Neutrophil (primary cell): ENCODE measurements around the gene PAK2.

ENCODE experiments used
- H3K27ac ChIP-seq: fragments of 200-600 bp; sonication (generic); 2 replicates; pipeline ENCODE4 v1.5.1; 2016; ENCODE audit warnings: mild to moderate bottlenecking, moderate library complexity
- H3K27me3 ChIP-seq: fragments of 200-600 bp; sonication (generic); 2 replicates; pipeline ENCODE4 v1.6.0; 2016; ENCODE audit warnings: mild to moderate bottlenecking
- H3K36me3 ChIP-seq: fragments of 200-600 bp; sonication (generic); 2 replicates; pipeline ENCODE4 v1.5.1; 2017
- H3K4me1 ChIP-seq, 2 experiments: fragments of 200-600 bp in 1 of 2; sonication (generic) in 1 of 2; 1 replicate in 1 of 2; 2 replicates in 1 of 2; pipeline versions ENCODE4 v1.5.1 to v1.6.1; 2013 to 2016; ENCODE audit warnings: low read depth in 1 of 2, low read length in 1 of 2, mild to moderate bottlenecking in 1 of 2, moderate library complexity in 1 of 2; ENCODE audit not compliant: control insufficient read depth in 1 of 2, insufficient read depth in 1 of 2
- H3K4me3 ChIP-seq, 2 experiments: fragments of 200-600 bp in 1 of 2; sonication (generic) in 1 of 2; 1 replicate in 1 of 2; 2 replicates in 1 of 2; pipeline ENCODE4 v1.5.1; 2013 to 2016; ENCODE audit warnings: low read depth in 1 of 2, low read length in 1 of 2, mild to moderate bottlenecking in 1 of 2, moderate library complexity in 1 of 2
- H3K9me3 ChIP-seq: fragments of 200-600 bp; sonication (generic); 2 replicates; pipeline ENCODE4 v1.5.1; 2016
- TF ChIP-seq, protein P1 (sequence below): fragments of 200-600 bp; sonication (generic); IDR thresholded peaks from 2 replicates; pipeline ENCODE4 v1.5.1; 2016; ENCODE audit warnings: antibody characterized with exemption

Gene PAK2

DNA sequence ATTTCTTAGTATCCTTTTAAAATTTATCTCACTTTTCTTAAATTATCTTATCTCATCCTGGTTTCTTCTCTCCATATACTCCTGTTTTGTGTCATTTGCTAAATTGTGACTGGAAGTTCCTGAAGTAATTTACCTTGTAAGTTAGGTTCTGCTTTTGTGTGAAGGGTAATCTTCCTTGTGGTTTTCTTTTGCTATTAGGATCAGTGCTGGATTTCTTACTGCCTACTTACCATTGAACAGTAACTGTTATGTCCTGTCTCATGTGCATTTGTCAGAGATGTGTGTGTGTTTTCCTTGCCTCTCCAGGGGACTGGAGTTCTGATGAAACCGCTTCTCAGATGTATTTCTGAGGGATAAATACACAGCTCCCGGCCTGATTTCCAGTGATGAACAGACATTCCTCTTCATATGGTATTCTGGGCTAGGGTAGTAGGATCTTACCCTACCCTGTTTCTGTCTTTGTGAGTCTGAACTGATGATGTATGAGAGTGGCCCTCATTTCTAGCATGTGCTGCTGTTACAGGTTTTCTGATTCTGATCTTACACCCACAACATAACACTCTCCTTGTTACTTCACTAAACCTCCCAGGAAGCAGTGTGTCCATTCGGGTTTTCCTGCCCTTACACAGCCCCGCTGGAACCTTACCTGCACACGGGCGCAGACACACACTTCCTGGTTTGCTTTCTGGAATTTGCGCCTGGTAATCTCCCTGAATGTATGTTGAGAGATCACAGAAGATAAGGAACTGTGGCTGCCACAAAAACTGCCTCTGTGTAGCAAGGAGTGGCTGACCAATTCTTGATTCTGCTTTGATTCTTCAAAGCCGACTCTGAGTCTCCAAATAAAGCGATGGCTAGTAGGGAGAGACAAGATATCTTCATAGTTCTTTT lies 14.7 kb downstream of the PAK2 start:
- H3K36me3 ChIP-seq, result peaks cover 17% of the 10 kb centered on the region
- peak overlapping the region; percentile 78 for H3K27ac ChIP-seq
- peak overlapping the region in 1 of 2 experiments; percentile 12 for H3K4me3 ChIP-seq
- peaks cover 25 to 26% of the 10 kb centered on the region in 2 experiments for H3K4me1 ChIP-seq
- no peaks in the 10 kb centered on the region for H3K27me3 ChIP-seq
- H3K9me3 ChIP-seq, result no peaks in the 10 kb centered on the region
- TF ChIP-seq, protein P1, sequence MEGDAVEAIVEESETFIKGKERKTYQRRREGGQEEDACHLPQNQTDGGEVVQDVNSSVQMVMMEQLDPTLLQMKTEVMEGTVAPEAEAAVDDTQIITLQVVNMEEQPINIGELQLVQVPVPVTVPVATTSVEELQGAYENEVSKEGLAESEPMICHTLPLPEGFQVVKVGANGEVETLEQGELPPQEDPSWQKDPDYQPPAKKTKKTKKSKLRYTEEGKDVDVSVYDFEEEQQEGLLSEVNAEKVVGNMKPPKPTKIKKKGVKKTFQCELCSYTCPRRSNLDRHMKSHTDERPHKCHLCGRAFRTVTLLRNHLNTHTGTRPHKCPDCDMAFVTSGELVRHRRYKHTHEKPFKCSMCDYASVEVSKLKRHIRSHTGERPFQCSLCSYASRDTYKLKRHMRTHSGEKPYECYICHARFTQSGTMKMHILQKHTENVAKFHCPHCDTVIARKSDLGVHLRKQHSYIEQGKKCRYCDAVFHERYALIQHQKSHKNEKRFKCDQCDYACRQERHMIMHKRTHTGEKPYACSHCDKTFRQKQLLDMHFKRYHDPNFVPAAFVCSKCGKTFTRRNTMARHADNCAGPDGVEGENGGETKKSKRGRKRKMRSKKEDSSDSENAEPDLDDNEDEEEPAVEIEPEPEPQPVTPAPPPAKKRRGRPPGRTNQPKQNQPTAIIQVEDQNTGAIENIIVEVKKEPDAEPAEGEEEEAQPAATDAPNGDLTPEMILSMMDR, result no peak

DNA sequence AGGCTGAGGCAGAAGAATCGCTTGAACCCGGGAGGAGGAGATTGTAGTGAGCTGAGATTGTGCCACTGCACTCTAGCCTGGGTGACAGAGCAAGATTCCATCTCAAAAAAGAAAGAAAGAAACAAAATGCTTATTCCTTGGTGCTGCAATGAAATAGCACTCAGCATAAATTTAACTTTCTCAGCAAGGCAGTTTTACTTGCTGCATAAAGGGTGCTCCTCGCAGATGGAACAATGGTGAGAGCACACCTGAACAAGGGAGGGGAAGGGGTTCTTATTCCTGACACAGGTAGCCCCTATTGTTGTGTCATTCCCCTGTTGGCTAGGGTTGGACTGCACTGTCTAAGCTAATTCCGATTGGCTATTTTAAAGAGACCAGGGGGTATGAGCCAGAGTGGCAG lies 17.1 kb downstream of the PAK2 start:
- H3K9me3 ChIP-seq, result no peaks in the 10 kb centered on the region
- H3K27me3 ChIP-seq, result no peaks in the 10 kb centered on the region
- peaks cover 19% of the 10 kb centered on the region for H3K36me3 ChIP-seq
- TF ChIP-seq, protein P1, result no peak
- peak overlapping the region; percentile 19 for H3K27ac ChIP-seq
- H3K4me3 ChIP-seq, result no peak overlapping the region
- peaks cover 20% of the 10 kb centered on the region in 2 experiments for H3K4me1 ChIP-seq

DNA sequence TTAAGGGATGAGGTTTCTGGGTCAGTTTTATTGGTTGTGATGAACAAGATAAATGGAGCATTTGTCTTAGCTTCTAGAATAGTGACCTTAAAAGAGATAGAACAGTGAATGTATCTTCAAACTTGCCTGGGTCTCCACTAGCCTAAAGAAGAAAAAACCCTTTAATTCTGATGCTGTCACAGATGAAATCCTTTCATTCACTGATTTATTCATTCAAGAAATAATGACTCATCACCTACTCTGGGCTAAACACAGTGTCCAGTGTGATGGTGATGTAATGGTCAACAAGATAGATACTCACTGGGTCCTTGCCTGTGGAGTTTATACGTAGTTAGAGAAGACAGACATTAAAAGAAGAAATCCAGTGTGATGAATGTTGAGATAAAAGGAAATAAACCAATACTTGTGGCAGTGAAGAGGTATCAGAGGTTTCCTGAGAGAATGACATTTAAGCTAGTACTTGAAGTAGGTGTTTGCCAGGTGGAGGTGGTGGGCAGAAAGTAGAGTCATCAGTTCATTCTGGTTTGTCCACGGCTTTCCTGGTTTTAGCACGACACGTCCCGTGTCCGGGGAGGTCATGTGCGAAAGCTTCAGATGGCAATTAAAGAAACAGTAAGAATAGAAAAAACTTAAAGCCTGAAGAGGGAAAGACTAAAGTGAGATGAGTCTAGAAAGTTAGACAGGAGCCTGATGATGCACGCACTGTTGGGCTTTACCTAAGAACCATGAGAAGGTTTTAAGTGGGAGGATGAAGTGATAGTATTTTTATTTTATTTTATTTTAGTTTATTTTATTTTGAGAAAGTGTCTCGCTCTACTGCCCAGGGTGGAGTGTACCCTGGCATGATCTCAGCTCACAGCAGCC lies 18.5 kb downstream of the PAK2 start:
- TF ChIP-seq, protein P1, result no peak
- Histone ChIP-seq H3K27me3 (no peaks in the 10 kb centered on the region), H3K27ac (peak overlapping the region; percentile 42), H3K4me3 (no peak overlapping the region), H3K36me3 (peaks cover 18% of the 10 kb centered on the region), H3K4me1 (peaks cover 20% of the 10 kb centered on the region in 2 experiments), H3K9me3 (no peaks in the 10 kb centered on the region)

DNA sequence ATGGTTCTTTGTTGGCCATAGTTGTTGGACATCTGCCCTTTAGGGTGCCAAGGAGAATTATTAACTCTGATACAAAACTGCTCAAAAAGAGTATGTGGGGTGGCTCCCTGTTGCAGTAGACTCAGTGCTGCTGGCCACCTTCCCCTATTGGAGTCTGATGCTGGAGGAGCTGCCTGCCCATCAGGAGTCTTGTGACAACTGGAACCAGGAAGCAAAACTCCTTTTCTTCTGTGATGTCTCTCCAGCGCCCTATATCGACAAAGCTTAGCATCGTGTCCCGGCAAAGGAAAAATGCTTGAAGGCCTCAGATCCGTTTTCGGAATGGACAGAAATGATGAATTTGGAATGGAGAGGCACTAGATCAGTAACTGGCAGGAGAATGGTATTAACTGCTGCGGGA lies 23.5 kb downstream of the PAK2 start:
- Histone ChIP-seq H3K4me1 (no peaks in the 10 kb centered on the region), H3K9me3 (no peaks in the 10 kb centered on the region), H3K27me3 (no peaks in the 10 kb centered on the region), H3K4me3 (no peak overlapping the region), H3K27ac (peak overlapping the region; percentile 5), H3K36me3 (peaks cover 16% of the 10 kb centered on the region)
- TF ChIP-seq, protein P1, result no peak

DNA sequence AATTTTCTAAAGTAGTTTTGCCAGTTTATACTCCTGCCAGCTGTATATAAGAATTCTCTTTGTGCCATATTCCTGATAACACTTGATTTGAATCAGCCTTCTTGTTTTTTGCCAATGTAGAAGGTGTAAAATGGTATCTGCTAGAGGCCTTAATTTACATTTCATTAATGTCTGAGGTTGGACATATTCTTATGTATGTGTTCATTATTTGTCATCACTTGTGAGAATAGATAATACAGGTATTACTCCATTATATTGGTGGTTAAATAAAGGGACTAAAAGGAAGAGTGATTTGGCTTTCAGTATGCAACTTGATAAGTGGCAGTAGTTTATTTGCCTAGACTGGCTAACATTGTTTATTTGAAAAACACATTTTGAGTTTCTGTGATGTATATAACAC lies 25.8 kb downstream of the PAK2 start:
- Histone ChIP-seq H3K4me1 (no peaks in the 10 kb centered on the region), H3K9me3 (no peaks in the 10 kb centered on the region), H3K36me3 (peaks cover 18% of the 10 kb centered on the region), H3K27me3 (no peaks in the 10 kb centered on the region), H3K4me3 (no peak overlapping the region), H3K27ac (peak overlapping the region; percentile 10)
- TF ChIP-seq, protein P1, result no peak
